Skin epidermis (tissue), 12 donors: ENCODE measurements around the gene OVOL1.

Source experiments
- H3K27ac ChIP-seq, 21 experiments: fragments of 200-600 bp; sonication (generic) in 11 of 21; one replicate each; pipeline ENCODE4 v1.5.0; 2020; ENCODE audit warnings: mild to moderate bottlenecking in 3 of 21, inconsistent platforms in 2 of 21, moderate library complexity in 2 of 21
- H3K4me3 ChIP-seq, 7 experiments: fragments of 200-600 bp; sonication (generic) in 2 of 7; one replicate each; pipeline ENCODE4 v1.5.0; 2020; ENCODE audit warnings: inconsistent platforms in 2 of 7, mild to moderate bottlenecking in 2 of 7, moderate library complexity in 1 of 7

OVOL1 gene

DNA sequence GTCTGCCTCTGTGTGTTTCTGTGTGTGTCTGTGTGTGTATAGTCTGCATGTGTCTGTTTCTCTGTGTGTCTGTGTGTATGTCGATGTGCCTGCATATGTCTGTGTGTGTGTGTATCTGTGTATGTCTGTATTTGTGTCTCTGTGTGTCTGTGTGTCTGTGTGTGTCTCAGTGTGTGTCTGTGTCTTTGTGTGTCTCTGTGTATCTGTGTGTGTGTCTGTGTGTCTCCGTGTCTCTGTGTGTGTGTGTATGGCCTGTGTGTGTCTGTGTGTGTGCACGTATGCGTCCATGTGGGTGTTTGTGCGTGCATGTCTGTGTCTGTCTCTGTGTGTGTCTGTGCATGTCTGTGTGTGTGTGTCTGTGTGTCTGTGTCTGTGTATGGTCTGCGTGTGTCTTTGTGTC, 47.3 kb downstream of the OVOL1 start:
- peak overlapping the region in 2 of 21 experiments; percentile 53 to 79 for H3K27ac ChIP-seq
- H3K4me3 ChIP-seq = peak overlapping the region; percentile 39 to 65 (median 45)

GRCh38 chr11:65842144-65842543, 55.3 kb downstream of the OVOL1 start:
- no peak overlapping the region for H3K27ac ChIP-seq
- H3K4me3 ChIP-seq = no peak overlapping the region

DNA sequence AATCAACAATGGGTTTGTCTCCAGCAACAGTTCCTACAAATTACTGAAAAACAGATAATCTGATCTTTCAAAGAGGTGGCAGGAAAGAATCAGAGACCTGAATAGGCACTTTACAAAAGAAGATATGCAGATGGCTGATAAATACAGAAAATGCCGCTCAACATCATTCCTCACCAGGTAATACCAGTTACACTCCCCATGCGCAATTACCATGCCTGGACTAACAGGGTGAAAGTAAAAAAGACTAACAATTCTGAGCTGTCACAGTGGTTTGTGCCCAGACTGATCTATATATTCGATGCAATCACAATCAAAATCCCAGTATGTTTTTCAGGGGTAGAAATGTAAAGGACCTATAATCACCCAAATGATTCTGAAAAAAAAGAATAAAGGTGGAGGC, 56.9 kb downstream of the OVOL1 start:
- no peak overlapping the region for H3K4me3 ChIP-seq
- H3K27ac ChIP-seq = no peak overlapping the region

DNA sequence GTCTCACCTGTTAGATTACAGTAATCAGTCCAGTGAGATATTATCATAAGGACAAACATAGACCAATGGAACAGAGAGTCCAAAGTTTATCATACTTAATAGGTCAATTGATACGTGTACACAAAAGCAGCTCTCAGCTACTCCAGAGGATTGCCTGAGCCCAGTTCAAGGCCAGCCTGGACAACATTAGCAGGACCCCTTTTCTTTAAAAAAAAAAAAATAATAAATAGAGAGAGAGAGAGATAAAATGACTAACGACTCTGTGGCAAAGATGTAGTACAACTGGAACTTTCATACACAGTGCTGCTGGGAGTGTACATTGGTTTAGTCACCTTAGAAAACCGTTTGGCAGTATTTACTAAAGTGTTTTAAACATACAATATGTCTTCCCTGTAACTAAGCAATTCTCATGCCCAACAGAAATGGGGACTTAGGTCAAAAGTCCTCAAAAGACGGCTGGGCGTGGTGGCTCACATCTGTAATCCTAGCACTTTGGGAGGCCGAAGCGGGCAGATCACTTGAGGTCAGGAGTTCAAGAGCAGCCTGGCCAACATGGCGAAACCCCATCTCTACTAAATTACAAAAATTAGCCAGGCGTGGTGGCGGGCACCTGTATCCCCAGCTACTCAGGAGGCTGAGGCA, 57.5 kb downstream of the OVOL1 start:
- Histone ChIP-seq H3K27ac (no peak overlapping the region), H3K4me3 (no peak overlapping the region)
